Endothelial cell of umbilical vein (primary cell): ENCODE measurements around the gene RAP1GAP. TPM values are rescaled to one million over a fixed set of nuclear protein-coding genes. Genes with fewer than 3 reads are reported as not detected.

ENCODE experiments used
- BruUV-seq: library from RNA; stranded (reverse); fragments of 400-500 nt; replicated peaks from 2 replicates; lab custom pipeline; 2021; lab: Mats Ljungman, UMichigan
- CTCF ChIA-PET: fragments of 300-600, 350-600 bp; sonication (Branson Sonifier 250); formaldehyde crosslinking; loops from one replicate; lab custom pipeline; 2021; ENCODE audit warnings: antibody characterized with exemption, inconsistent platforms; lab: Charles Lee
- POLR2A ChIA-PET: fragments of 300-600, 350-600 bp; sonication (Branson Sonifier 250); formaldehyde crosslinking; loops from one replicate; lab custom pipeline; 2021; ENCODE audit warnings: antibody characterized with exemption, inconsistent platforms; lab: Charles Lee
- DNase-seq: peaks from one replicate; pipeline ENCODE4 v3.0.0-alpha.2; 2011; ENCODE audit warnings: low read depth, low spot score
- FAIRE-seq: peaks from 2 replicates; lab custom pipeline; 2011; peaks lifted over from hg19 to GRCh38; lab: Jason Lieb, UNC
- H2AFZ ChIP-seq: 2 replicates; pipeline ENCODE4 v1.6.0; 2012; ENCODE audit warnings: low read depth, low read length, control low read depth, inconsistent platforms
- H3K27ac ChIP-seq: 2 replicates; pipeline ENCODE4 v1.5.1; 2011; ENCODE audit warnings: low read depth, mild to moderate bottlenecking, control low read depth, low read length, moderate library complexity; ENCODE audit not compliant: insufficient read depth
- H3K27me3 ChIP-seq, 2 experiments: 2 replicates each; pipeline versions ENCODE4 v1.6.0 to v1.6.1; 2011; ENCODE audit warnings: low read length in 2 of 2, mixed read lengths in 1 of 2; ENCODE audit not compliant: control insufficient read depth in 2 of 2, insufficient read depth in 2 of 2
- H3K36me3 ChIP-seq, 2 experiments: 2 replicates in 1 of 2; 3 replicates in 1 of 2; pipeline ENCODE4 v1.5.1; 2011; ENCODE audit warnings: low read length in 2 of 2, mild to moderate bottlenecking in 1 of 2, moderate library complexity in 1 of 2; ENCODE audit not compliant: control insufficient read depth in 2 of 2, insufficient read depth in 2 of 2; ENCODE audit errors: extremely low read depth in 1 of 2
- H3K4me1 ChIP-seq: 3 replicates; pipeline ENCODE4 v1.5.1; 2011; ENCODE audit warnings: mild to moderate bottlenecking, low read length; ENCODE audit not compliant: control insufficient read depth, insufficient read depth; ENCODE audit errors: extremely low read depth
- H3K4me2 ChIP-seq: 2 replicates; pipeline ENCODE4 v1.6.1; 2011; ENCODE audit warnings: low read length, control low read depth, mixed read lengths; ENCODE audit not compliant: insufficient read depth
- H3K4me3 ChIP-seq, 3 experiments: fragments of 200-600 bp in 1 of 3; sonication (generic), shearing (Covaris generic) in 1 of 3; replicated peaks in 1 of 3; 2 replicates each; pipeline ENCODE4 v1.5.1; 2011 to 2016; ENCODE audit warnings: control low read depth in 3 of 3, low read length in 3 of 3, mild to moderate bottlenecking in 2 of 3, inconsistent platforms in 1 of 3, low read depth in 1 of 3, moderate library complexity in 1 of 3; ENCODE audit not compliant: insufficient read depth in 1 of 3
- H3K79me2 ChIP-seq: 2 replicates; pipeline ENCODE4 v1.6.0; 2012; ENCODE audit warnings: low read length, inconsistent platforms; ENCODE audit not compliant: control insufficient read depth, insufficient read depth
- H3K9ac ChIP-seq: replicated peaks from 2 replicates; pipeline ENCODE3; 2011; ENCODE audit warnings: low read length, control low read depth; ENCODE audit not compliant: insufficient read depth; ENCODE audit errors: extremely low read depth
- H3K9me1 ChIP-seq: replicated peaks from 3 replicates; pipeline ENCODE4 v1.6.0; 2011; ENCODE audit warnings: mild to moderate bottlenecking, low read length; ENCODE audit not compliant: control insufficient read depth, insufficient read depth; ENCODE audit errors: extremely low read depth
- H3K9me3 ChIP-seq: replicated peaks from 2 replicates; pipeline ENCODE4 v1.5.1; 2012; ENCODE audit warnings: low read length, inconsistent platforms; ENCODE audit not compliant: control insufficient read depth, insufficient read depth
- H4K20me1 ChIP-seq: replicated peaks from 2 replicates; pipeline ENCODE3; 2011; ENCODE audit warnings: mild to moderate bottlenecking, low read length; ENCODE audit not compliant: control insufficient read depth, insufficient read depth; ENCODE audit errors: extremely low read depth
- CTCF ChIP-seq, 2 donors: IDR thresholded peaks; 1 replicate in 1 of 2; 2 replicates in 1 of 2; pipeline ENCODE4 v1.5.1; 2011; ENCODE audit warnings: low read length in 2 of 2, mild to moderate bottlenecking in 2 of 2, moderate library complexity in 2 of 2, control low read depth in 1 of 2, inconsistent platforms in 1 of 2, low read depth in 1 of 2; ENCODE audit not compliant: insufficient read depth in 1 of 2; ENCODE audit errors: extremely low read depth in 1 of 2
- EZH2 ChIP-seq: IDR thresholded peaks from 2 replicates; pipeline ENCODE4 v1.6.1; 2012; ENCODE audit warnings: borderline replicate concordance, low read depth, mild to moderate bottlenecking, moderate library complexity, low read length, inconsistent platforms; ENCODE audit not compliant: severe bottlenecking
- FOS ChIP-seq: IDR thresholded peaks from 2 replicates; pipeline ENCODE4 v1.6.1; 2011; ENCODE audit warnings: mild to moderate bottlenecking, low read length, moderate library complexity, borderline replicate concordance; ENCODE audit not compliant: insufficient read depth
- GATA2 ChIP-seq: IDR thresholded peaks from 2 replicates; pipeline ENCODE4 v1.7.0; 2011; ENCODE audit warnings: low read depth, mild to moderate bottlenecking, moderate library complexity, mixed read lengths, low read length; ENCODE audit not compliant: insufficient read length, insufficient read depth
- JUN ChIP-seq: IDR thresholded peaks from 2 replicates; pipeline ENCODE4 v1.6.1; 2011; ENCODE audit warnings: borderline replicate concordance, low read depth; ENCODE audit not compliant: insufficient read length, insufficient read depth
- MAX ChIP-seq: IDR thresholded peaks from 2 replicates; pipeline ENCODE4 v1.6.1; 2011; ENCODE audit not compliant: insufficient read depth, insufficient read length
- MYC ChIP-seq: IDR thresholded peaks from one replicate; pipeline ENCODE4 v1.6.1; 2011; ENCODE audit warnings: mild to moderate bottlenecking, low read depth, low read length
- POLR2A ChIP-seq: IDR thresholded peaks from 2 replicates; pipeline ENCODE4 v1.6.1; 2012; ENCODE audit warnings: low read depth, mild to moderate bottlenecking, control low read depth, low read length
- POLR2AphosphoS5 ChIP-seq: IDR thresholded peaks from 2 replicates; pipeline ENCODE4 v1.6.1; 2012; ENCODE audit warnings: low read depth, mild to moderate bottlenecking, control low read depth, low read length, moderate library complexity; ENCODE audit not compliant: insufficient read depth
- dilution Hi-C: fragments of 300-500 bp; cut with MboI; formaldehyde crosslinking; loops from one replicate; pipeline ENCODE4 v1.15.0; 2019; ENCODE audit warnings: low sequenced_read_pairs; ENCODE audit not compliant: extremely low pct_ligation_motif_present
- intact Hi-C: fragments of 100-400 bp; cut with micrococcal nuclease; formaldehyde crosslinking; loops from one replicate; pipeline ENCODE4 v1.10.0; 2022
- polyA plus RNA-seq, 4 experiments: library from polyadenylated mRNA; depleted of rRNA in 3 of 4; stranded (reverse) in 3 of 4; unstranded in 1 of 4; fragments of >200 nt; gene quantifications; 2 replicates each; pipeline versions ENCODE4 v1.2.1 to v1.2.3, GENCODE V29; 2011 to 2012; ENCODE audit warnings: missing spikeins in 1 of 4
- total RNA-seq: library from RNA; stranded (reverse); gene quantifications from 2 replicates; pipeline ENCODE4 v1.2.3, GENCODE V29; 2021

RAP1GAP gene
- total and polyA plus RNA-seq, 2 donors (not counting 3 experiments of a cell fraction or from before 2014, with no cell fraction given) = 0.07 to 0.20 TPM

- TF ChIP-seq POLR2AphosphoS5 = no peak
- TF ChIP-seq EZH2 = no peak
- no peak for TF ChIP-seq POLR2A
- TF ChIP-seq FOS = no peak
- TF ChIP-seq CTCF (IDR thresholded peaks at IDR 0.05; ENCODE audit: extremely low read depth in 1 of 2, insufficient read depth in 1 of 2, low read depth in 1 of 2, low read length in 2 of 2) = no peak
- TF ChIP-seq MAX = no peak
- no peak for TF ChIP-seq JUN
- no peak for TF ChIP-seq MYC
- TF ChIP-seq GATA2 = no peak
- dilution Hi-C loops (no loop called here), intact Hi-C loops (loop anchor here (10.0 kb wide), 1 partner anchor 323 kb away; no protein-coding TSS in a partner anchor)
- H3K9ac ChIP-seq = no peak overlapping the region
- H3K4me2 ChIP-seq = no peak overlapping the region
- H2AFZ ChIP-seq = no peak overlapping the region
- H3K4me1 ChIP-seq = peaks cover 17% of the 10 kb centered on the region
- ChIA-PET POLR2A (no interaction called here), CTCF (no interaction called here)
- no peaks in the 10 kb centered on the region for H3K36me3 ChIP-seq
- H3K4me3 ChIP-seq = no peak overlapping the region
- no peak overlapping the region for H3K27ac ChIP-seq
- H3K9me1 ChIP-seq = no peaks in the 10 kb centered on the region
- no TSS peak for BruUV-seq
- H3K9me3 ChIP-seq = no peaks in the 10 kb centered on the region
- peaks cover 0 to 7% of the 10 kb centered on the region in 2 experiments for H3K27me3 ChIP-seq
- no peak for DNase-seq
- no peaks in the 10 kb centered on the region for H3K79me2 ChIP-seq
- H4K20me1 ChIP-seq = no peaks in the 10 kb centered on the region
- FAIRE-seq = no peak
Measured at GRCh38 chr1:21577324-21577723, 91.8 kb downstream of the RAP1GAP start.
